Skeletal muscle cell (primary cell): ENCODE results near the gene MMD.
"Not testable (repeated sequence)": the region's sequence is repeated elsewhere in the genome, so short reads cannot be mapped to it uniquely, and the experiment has no call there.

ENCODE experiments used
- DNase-seq: peaks from one replicate; pipeline ENCODE4 v3.0.0-alpha.2; 2010; ENCODE audit warnings: low read depth
- H3K4me3 ChIP-seq: 2 replicates; pipeline ENCODE4 v1.5.1; 2011; ENCODE audit warnings: low read depth, mild to moderate bottlenecking, control low read depth, low read length, moderate library complexity

Gene MMD

GRCh38 chr17:55426851-55427586 lies 5.4 kb upstream of the MMD start:
- no peak overlapping the region for H3K4me3 ChIP-seq
- DNase-seq: peak; percentile 87

- no peak for DNase-seq
- no peak overlapping the region for H3K4me3 ChIP-seq
Observed at GRCh38 chr17:55424893-55425540, 3.4 kb upstream of the MMD start.

- H3K4me3 ChIP-seq: no peak overlapping the region
- no peak for DNase-seq
Observed at GRCh38 chr17:55423535-55423934, 1.9 kb upstream of the MMD start.

GRCh38 chr17:55422828-55423164 lies 1.2 kb upstream of the MMD start:
- not testable (repeated sequence) for H3K4me3 ChIP-seq, DNase-seq

GRCh38 chr17:55420776-55421178 lies 858 bp downstream of the MMD start:
- DNase-seq: no peak
- peak overlapping the region; percentile 97 for H3K4me3 ChIP-seq

- DNase-seq: no peak
- peak overlapping the region; percentile 97 for H3K4me3 ChIP-seq
Observed at GRCh38 chr17:55420067-55420775, 1.4 kb downstream of the MMD start.

- H3K4me3 ChIP-seq: no peak overlapping the region
- no peak for DNase-seq
Observed at GRCh38 chr17:55418369-55419268, 3.0 kb downstream of the MMD start.

GRCh38 chr17:55417411-55418268 lies 4.0 kb downstream of the MMD start:
- no peak overlapping the region for H3K4me3 ChIP-seq
- no peak for DNase-seq

- no peak overlapping the region for H3K4me3 ChIP-seq
- peak; percentile 36 for DNase-seq
Observed at GRCh38 chr17:55416470-55417052, 5.1 kb downstream of the MMD start.

- DNase-seq: no peak
- no peak overlapping the region for H3K4me3 ChIP-seq
Observed at GRCh38 chr17:55416000-55416399, 5.6 kb downstream of the MMD start.

GRCh38 chr17:55414983-55415382 lies 6.7 kb downstream of the MMD start:
- H3K4me3 ChIP-seq: no peak overlapping the region
- DNase-seq: no peak

GRCh38 chr17:55413825-55414489 lies 7.7 kb downstream of the MMD start:
- no peak for DNase-seq
- no peak overlapping the region for H3K4me3 ChIP-seq

- no peak overlapping the region for H3K4me3 ChIP-seq
- no peak for DNase-seq
Observed at GRCh38 chr17:55411463-55411855, 10.2 kb downstream of the MMD start.

- DNase-seq: no peak
- H3K4me3 ChIP-seq: no peak overlapping the region
Observed at GRCh38 chr17:55410722-55411462, 10.7 kb downstream of the MMD start.

GRCh38 chr17:55409030-55409800 lies 12.4 kb downstream of the MMD start:
- no peak for DNase-seq
- no peak overlapping the region for H3K4me3 ChIP-seq

- no peak for DNase-seq
- no peak overlapping the region for H3K4me3 ChIP-seq
Observed at GRCh38 chr17:55407641-55408566, 13.7 kb downstream of the MMD start.
